BLaER1 (cell line): ENCODE data around the gene DNAJA3.

Experiments
- H3K27ac ChIP-seq: shearing (Covaris generic); formaldehyde crosslinking; 2 replicates; pipeline ENCODE4 v1.8.1; 2022
- H3K27me3 ChIP-seq: shearing (Covaris generic); formaldehyde crosslinking; 2 replicates; pipeline ENCODE4 v1.8.1; 2022
- H3K36me3 ChIP-seq: shearing (Covaris generic); formaldehyde crosslinking; 2 replicates; pipeline ENCODE4 v1.8.1; 2022
- H3K4me1 ChIP-seq: shearing (Covaris generic); formaldehyde crosslinking; 2 replicates; pipeline ENCODE4 v1.8.1; 2022
- H3K4me2 ChIP-seq: shearing (Covaris generic); formaldehyde crosslinking; 2 replicates; pipeline ENCODE4 v1.8.1; 2022
- H3K4me3 ChIP-seq: shearing (Covaris generic); formaldehyde crosslinking; 2 replicates; pipeline ENCODE4 v1.8.1; 2022
- H3K9ac ChIP-seq: shearing (Covaris generic); formaldehyde crosslinking; 2 replicates; pipeline ENCODE4 v1.8.1; 2022
- H3K9me3 ChIP-seq: shearing (Covaris generic); formaldehyde crosslinking; 2 replicates; pipeline ENCODE4 v1.8.1; 2022
- H4K20me1 ChIP-seq: shearing (Covaris generic); formaldehyde crosslinking; 2 replicates; pipeline ENCODE4 v1.8.1; 2022
- Cebpa-rat ChIP-seq: shearing (Covaris generic); IDR thresholded peaks from 2 replicates; pipeline ENCODE4 v1.8.1; 2022

DNAJA3 gene

GRCh38 chr16:4488499-4488967, 62.9 kb downstream of the DNAJA3 start:
- H4K20me1 ChIP-seq: peaks cover 95% of the 10 kb centered on the region
- H3K36me3 ChIP-seq: peaks cover 76% of the 10 kb centered on the region
- peaks cover 30% of the 10 kb centered on the region for H3K4me1 ChIP-seq
- no peak for TF ChIP-seq Cebpa-rat
- H3K27ac ChIP-seq: no peak overlapping the region
- H3K4me3 ChIP-seq: no peak overlapping the region
- no peak overlapping the region for H3K9ac ChIP-seq
- H3K9me3 ChIP-seq: no peaks in the 10 kb centered on the region
- peak overlapping the region; percentile 70 for H3K4me2 ChIP-seq
- H3K27me3 ChIP-seq: no peaks in the 10 kb centered on the region

- H3K4me3 ChIP-seq: no peak overlapping the region
- peak overlapping the region; percentile 70 for H3K4me2 ChIP-seq
- H3K4me1 ChIP-seq: peaks cover 30% of the 10 kb centered on the region
- no peak overlapping the region for H3K9ac ChIP-seq
- H3K36me3 ChIP-seq: peaks cover 74% of the 10 kb centered on the region
- H3K9me3 ChIP-seq: no peaks in the 10 kb centered on the region
- no peak overlapping the region for H3K27ac ChIP-seq
- H3K27me3 ChIP-seq: no peaks in the 10 kb centered on the region
- TF ChIP-seq Cebpa-rat: no peak
- H4K20me1 ChIP-seq: peaks cover 98% of the 10 kb centered on the region
Measured at GRCh38 chr16:4489030-4489429, 63.4 kb downstream of the DNAJA3 start.

GRCh38 chr16:4491898-4492297, 66.2 kb downstream of the DNAJA3 start:
- H3K36me3 ChIP-seq: peaks cover 62% of the 10 kb centered on the region
- no peak overlapping the region for H3K9ac ChIP-seq
- H3K27ac ChIP-seq: no peak overlapping the region
- H3K4me1 ChIP-seq: peaks cover 28% of the 10 kb centered on the region
- TF ChIP-seq Cebpa-rat: no peak
- H3K4me2 ChIP-seq: no peak overlapping the region
- H3K9me3 ChIP-seq: no peaks in the 10 kb centered on the region
- H3K27me3 ChIP-seq: no peaks in the 10 kb centered on the region
- H4K20me1 ChIP-seq: peaks cover 100% of the 10 kb centered on the region
- no peak overlapping the region for H3K4me3 ChIP-seq

GRCh38 chr16:4494746-4495490, 69.2 kb downstream of the DNAJA3 start:
- Histone ChIP-seq H4K20me1 (peaks cover 100% of the 10 kb centered on the region), H3K4me1 (peaks cover 17% of the 10 kb centered on the region), H3K36me3 (peaks cover 55% of the 10 kb centered on the region), H3K27ac (no peak overlapping the region), H3K4me2 (no peak overlapping the region), H3K9ac (no peak overlapping the region), H3K4me3 (no peak overlapping the region), H3K27me3 (no peaks in the 10 kb centered on the region), H3K9me3 (no peaks in the 10 kb centered on the region)
- TF ChIP-seq Cebpa-rat: no peak

GRCh38 chr16:4495766-4496165, 70.1 kb downstream of the DNAJA3 start:
- no peak overlapping the region for H3K4me2 ChIP-seq
- no peak overlapping the region for H3K9ac ChIP-seq
- TF ChIP-seq Cebpa-rat: no peak
- no peak overlapping the region for H3K27ac ChIP-seq
- no peaks in the 10 kb centered on the region for H3K27me3 ChIP-seq
- peaks cover 100% of the 10 kb centered on the region for H4K20me1 ChIP-seq
- no peak overlapping the region for H3K4me3 ChIP-seq
- peaks cover 47% of the 10 kb centered on the region for H3K36me3 ChIP-seq
- peaks cover 17% of the 10 kb centered on the region for H3K4me1 ChIP-seq
- no peaks in the 10 kb centered on the region for H3K9me3 ChIP-seq

- peaks cover 100% of the 10 kb centered on the region for H4K20me1 ChIP-seq
- H3K27ac ChIP-seq: no peak overlapping the region
- no peak overlapping the region for H3K4me3 ChIP-seq
- H3K27me3 ChIP-seq: no peaks in the 10 kb centered on the region
- TF ChIP-seq Cebpa-rat: no peak
- no peak overlapping the region for H3K9ac ChIP-seq
- peaks cover 44% of the 10 kb centered on the region for H3K36me3 ChIP-seq
- no peak overlapping the region for H3K4me2 ChIP-seq
- peaks cover 17% of the 10 kb centered on the region for H3K4me1 ChIP-seq
- H3K9me3 ChIP-seq: no peaks in the 10 kb centered on the region
Measured at GRCh38 chr16:4496305-4496704, 70.6 kb downstream of the DNAJA3 start.

- Histone ChIP-seq H3K4me1 (peaks cover 17% of the 10 kb centered on the region), H3K9ac (0 out of 2 replicates have a peak overlapping the region, but pooled peaks have one; percentile 32), H3K27ac (no peak overlapping the region)
Measured at GRCh38 chr16:4498546-4499195, 73.0 kb downstream of the DNAJA3 start.

GRCh38 chr16:4499196-4499555, 73.5 kb downstream of the DNAJA3 start:
- Histone ChIP-seq H3K4me1 (peaks cover 22% of the 10 kb centered on the region), H3K4me2 (peak overlapping the region; percentile 68), H4K20me1 (peaks cover 100% of the 10 kb centered on the region), H3K27me3 (no peaks in the 10 kb centered on the region), H3K36me3 (peaks cover 23% of the 10 kb centered on the region), H3K9me3 (no peaks in the 10 kb centered on the region), H3K27ac (no peak overlapping the region), H3K9ac (no peak overlapping the region), H3K4me3 (no peak overlapping the region)
- TF ChIP-seq Cebpa-rat: no peak

More at GRCh38 chr16:4498546-4499195, 73.0 kb downstream of the DNAJA3 start:
- H3K4me3 ChIP-seq: no peak overlapping the region
- peak overlapping the region; percentile 68 for H3K4me2 ChIP-seq
- H4K20me1 ChIP-seq: peaks cover 100% of the 10 kb centered on the region
- H3K9me3 ChIP-seq: no peaks in the 10 kb centered on the region
- no peak for TF ChIP-seq Cebpa-rat
- no peaks in the 10 kb centered on the region for H3K27me3 ChIP-seq
- peaks cover 23% of the 10 kb centered on the region for H3K36me3 ChIP-seq

- Histone ChIP-seq H4K20me1 (peaks cover 100% of the 10 kb centered on the region), H3K9ac (no peak overlapping the region), H3K4me1 (peaks cover 29% of the 10 kb centered on the region), H3K4me3 (no peak overlapping the region), H3K27ac (no peak overlapping the region), H3K27me3 (no peaks in the 10 kb centered on the region), H3K9me3 (no peaks in the 10 kb centered on the region), H3K4me2 (no peak overlapping the region), H3K36me3 (peaks cover 22% of the 10 kb centered on the region)
- no peak for TF ChIP-seq Cebpa-rat
Measured at GRCh38 chr16:4500272-4500671, 74.6 kb downstream of the DNAJA3 start.

GRCh38 chr16:4501071-4501478, 75.4 kb downstream of the DNAJA3 start:
- Histone ChIP-seq H3K27me3 (no peaks in the 10 kb centered on the region), H3K36me3 (peaks cover 17% of the 10 kb centered on the region), H4K20me1 (peaks cover 100% of the 10 kb centered on the region), H3K9ac (no peak overlapping the region), H3K4me3 (no peak overlapping the region), H3K4me1 (peaks cover 37% of the 10 kb centered on the region), H3K27ac (no peak overlapping the region), H3K4me2 (no peak overlapping the region), H3K9me3 (no peaks in the 10 kb centered on the region)
- TF ChIP-seq Cebpa-rat: no peak
